ENCODE measurements around the gene INTS4. TPM values are rescaled to one million over a fixed set of nuclear protein-coding genes. Genes with fewer than 3 reads are reported as not detected.
A peak's percentile ranks its signal among the peaks of the same experiment; 100 is the strongest.
"Not testable (repeated sequence)": the region's sequence is repeated elsewhere in the genome, so short reads cannot be mapped to it uniquely, and the experiment has no call there.

Gene INTS4
- total RNA-seq, 6 experiments from 2014 or later, result 8.3 to 19.0 (median 14.7) TPM

DNA sequence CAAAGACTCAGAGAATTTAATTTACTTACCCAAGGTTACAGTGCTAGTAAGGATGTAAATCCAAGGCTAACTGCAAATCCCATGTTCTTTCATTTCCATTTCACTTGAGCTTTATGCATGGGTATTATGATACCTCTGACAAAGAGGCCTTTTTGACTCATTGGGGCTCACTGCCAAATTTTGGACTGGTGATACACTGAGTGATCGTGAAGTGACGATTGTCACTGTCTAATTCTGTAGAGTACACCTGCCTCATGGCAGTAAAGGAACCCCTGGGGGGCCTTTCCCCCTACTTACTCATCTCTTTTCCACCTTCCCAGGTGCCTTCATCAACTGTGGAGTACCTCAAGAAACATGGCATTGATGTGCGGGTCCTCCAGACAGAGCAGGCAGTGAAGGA is 122.6 kb downstream of the INTS4 start:
- ATAC-seq, result no peak
- Histone ChIP-seq H3K9me3 (no peaks in the 10 kb centered on the region), H3K27ac (no peak overlapping the region), H3K36me3 (peaks cover 0 to 26% (median 5%) of the 10 kb centered on the region in 4 donors), H3K27me3 (no peaks in the 10 kb centered on the region), H3K4me3 (no peak overlapping the region), H3K4me1 (no peaks in the 10 kb centered on the region)
- DNase-seq, result no peak
- 86% methylated on average over 2 of the region's 3 CpGs for WGBS (ENCODE audit: insufficient coverage, low coverage, low lambda C conversion rate, missing lambda C conversion rate)
- TF ChIP-seq, protein P1, sequence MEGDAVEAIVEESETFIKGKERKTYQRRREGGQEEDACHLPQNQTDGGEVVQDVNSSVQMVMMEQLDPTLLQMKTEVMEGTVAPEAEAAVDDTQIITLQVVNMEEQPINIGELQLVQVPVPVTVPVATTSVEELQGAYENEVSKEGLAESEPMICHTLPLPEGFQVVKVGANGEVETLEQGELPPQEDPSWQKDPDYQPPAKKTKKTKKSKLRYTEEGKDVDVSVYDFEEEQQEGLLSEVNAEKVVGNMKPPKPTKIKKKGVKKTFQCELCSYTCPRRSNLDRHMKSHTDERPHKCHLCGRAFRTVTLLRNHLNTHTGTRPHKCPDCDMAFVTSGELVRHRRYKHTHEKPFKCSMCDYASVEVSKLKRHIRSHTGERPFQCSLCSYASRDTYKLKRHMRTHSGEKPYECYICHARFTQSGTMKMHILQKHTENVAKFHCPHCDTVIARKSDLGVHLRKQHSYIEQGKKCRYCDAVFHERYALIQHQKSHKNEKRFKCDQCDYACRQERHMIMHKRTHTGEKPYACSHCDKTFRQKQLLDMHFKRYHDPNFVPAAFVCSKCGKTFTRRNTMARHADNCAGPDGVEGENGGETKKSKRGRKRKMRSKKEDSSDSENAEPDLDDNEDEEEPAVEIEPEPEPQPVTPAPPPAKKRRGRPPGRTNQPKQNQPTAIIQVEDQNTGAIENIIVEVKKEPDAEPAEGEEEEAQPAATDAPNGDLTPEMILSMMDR (IDR thresholded peaks at IDR 0.05), result no peak
- no peak for TF ChIP-seq POLR2A (IDR thresholded peaks at IDR 0.05)
- intact Hi-C loops (cut with DNase I), result no loop called here

DNA sequence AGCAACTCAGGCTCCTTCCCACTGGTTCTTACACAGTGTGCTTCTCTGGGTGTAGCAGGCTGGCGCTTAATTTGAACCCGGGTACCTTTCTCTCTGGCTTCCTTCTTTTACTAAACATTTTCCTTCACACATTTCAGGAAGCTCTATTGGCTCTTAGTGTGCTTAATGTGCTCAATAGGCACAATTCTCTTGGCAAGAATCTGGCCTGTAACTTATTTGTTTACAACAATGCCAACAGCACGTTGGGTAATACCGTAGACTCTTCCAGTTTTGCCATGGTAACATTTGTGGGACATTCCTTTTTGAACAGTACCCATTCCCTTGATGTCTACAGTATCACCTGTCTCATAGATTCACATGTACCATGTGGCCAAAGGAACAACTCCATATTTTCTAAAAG is 125.7 kb downstream of the INTS4 start:
- Histone ChIP-seq H3K27ac (no peak overlapping the region), H3K27me3 (no peaks in the 10 kb centered on the region), H3K36me3 (peaks cover 0 to 12% (median 2%) of the 10 kb centered on the region in 4 donors), H3K4me3 (no peak overlapping the region), H3K9me3 (no peaks in the 10 kb centered on the region), H3K4me1 (no peaks in the 10 kb centered on the region)
- ATAC-seq (peak; percentile 21 to 59 (median 45)), DNase-seq (no peak)
- intact Hi-C loops (cut with DNase I), result no loop called here
- WGBS (ENCODE audit: insufficient coverage, low coverage, low lambda C conversion rate, missing lambda C conversion rate), result 59% methylated on average over 4 of the region's 4 CpGs
- TF ChIP-seq, protein P1 (IDR thresholded peaks at IDR 0.05), result no peak

DNA sequence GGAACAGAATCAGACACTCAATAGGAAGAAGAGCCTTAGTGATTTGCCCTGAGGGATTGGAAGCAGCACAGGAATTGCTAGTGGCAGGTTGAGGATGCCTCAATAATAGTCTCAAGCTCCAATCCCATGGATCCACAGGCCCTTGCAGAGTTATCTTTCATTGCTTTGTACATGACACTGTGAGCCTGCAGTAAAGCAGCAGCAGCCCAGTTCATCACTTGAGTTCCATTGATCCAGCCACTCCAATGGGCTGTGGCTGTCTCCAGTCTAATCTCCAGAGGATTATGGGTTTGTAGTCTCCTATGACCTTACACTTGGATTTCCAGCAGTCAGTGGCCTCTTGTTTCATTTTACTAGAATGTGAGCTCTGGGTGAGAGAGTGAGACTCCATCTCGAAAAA is 128.1 kb downstream of the INTS4 start:
- TF ChIP-seq, protein P1 (IDR thresholded peaks at IDR 0.05), result no peak
- TF ChIP-seq POLR2A (IDR thresholded peaks at IDR 0.05), result no peak
- ATAC-seq, result no peak

DNA sequence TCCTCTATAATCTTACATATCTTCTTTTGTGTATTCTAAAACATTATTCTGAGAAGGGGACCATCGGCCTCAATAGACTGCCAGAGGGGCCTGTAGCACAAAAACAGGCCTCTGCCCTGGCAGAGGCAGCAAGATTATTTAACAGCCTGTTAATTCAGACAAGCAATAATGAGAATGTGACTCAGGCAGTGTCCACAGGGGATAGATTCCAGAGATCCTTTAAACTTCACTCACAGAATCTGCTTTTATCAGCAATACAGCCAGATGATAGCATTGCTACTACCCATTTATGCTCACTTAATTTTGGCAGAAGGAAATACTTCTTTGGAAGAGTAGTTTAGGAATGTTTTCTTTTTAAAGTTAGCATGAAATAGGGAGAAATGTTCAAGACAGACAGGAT is 128.7 kb downstream of the INTS4 start:
- Histone ChIP-seq H3K4me1 (no peaks in the 10 kb centered on the region), H3K27ac (no peak overlapping the region), H3K4me3 (no peak overlapping the region), H3K36me3 (peaks cover 0 to 5% (median 0%) of the 10 kb centered on the region in 4 donors), H3K27me3 (no peaks in the 10 kb centered on the region), H3K9me3 (no peaks in the 10 kb centered on the region)
- no peak for DNase-seq
- WGBS (ENCODE audit: insufficient coverage, low coverage, low lambda C conversion rate, missing lambda C conversion rate), result 61% methylated on average over 1 of the region's 1 CpG
- intact Hi-C loops (cut with DNase I), result no loop called here
- TF ChIP-seq, protein P1 (IDR thresholded peaks at IDR 0.05), result no peak
- TF ChIP-seq POLR2A (IDR thresholded peaks at IDR 0.05), result no peak
- no peak for ATAC-seq

More for the DNA sequence above, 128.1 kb downstream of the INTS4 start:
- H3K36me3 ChIP-seq, result peaks cover 0 to 5% (median 0%) of the 10 kb centered on the region in 4 donors
- intact Hi-C loops (cut with DNase I), result no loop called here
- no peak for DNase-seq
- no peaks in the 10 kb centered on the region for H3K4me1 ChIP-seq
- H3K27ac ChIP-seq, result no peak overlapping the region
- no peaks in the 10 kb centered on the region for H3K27me3 ChIP-seq
- H3K4me3 ChIP-seq, result no peak overlapping the region
- no peaks in the 10 kb centered on the region for H3K9me3 ChIP-seq
- 100% methylated on average over 1 of the region's 1 CpG for whole genome bisulfite sequencing (ENCODE audit: insufficient coverage, low coverage, low lambda C conversion rate, missing lambda C conversion rate)

DNA sequence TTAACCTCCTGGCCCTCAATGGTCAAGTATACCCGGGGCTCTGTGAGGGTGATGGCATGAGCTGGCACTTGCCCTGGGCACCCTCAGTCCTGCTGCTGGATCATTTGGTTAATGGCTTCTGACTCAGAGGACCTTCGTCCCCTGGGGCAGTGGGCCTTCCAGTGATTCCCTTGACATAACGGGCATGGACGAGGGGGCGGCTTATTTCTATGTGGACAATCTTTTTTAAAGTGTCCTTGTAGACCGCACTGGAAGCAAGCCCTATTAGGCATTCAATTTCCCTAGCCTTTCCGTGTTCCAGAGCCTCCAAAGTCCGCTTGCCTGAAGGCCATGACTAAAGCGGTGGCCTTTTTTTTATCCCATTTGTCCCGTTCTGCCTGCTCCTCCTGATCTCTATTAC is 133.0 kb downstream of the INTS4 start:
- intact Hi-C loops (cut with DNase I); ATAC-seq; H3K9me3 ChIP-seq; H3K27ac ChIP-seq; H3K4me1 ChIP-seq; H3K36me3 ChIP-seq; H3K4me3 ChIP-seq; DNase-seq; H3K27me3 ChIP-seq: not testable (repeated sequence)
- 85% methylated on average over 7 of the region's 10 CpGs for WGBS (ENCODE audit: insufficient coverage, low coverage, low lambda C conversion rate, missing lambda C conversion rate)

DNA sequence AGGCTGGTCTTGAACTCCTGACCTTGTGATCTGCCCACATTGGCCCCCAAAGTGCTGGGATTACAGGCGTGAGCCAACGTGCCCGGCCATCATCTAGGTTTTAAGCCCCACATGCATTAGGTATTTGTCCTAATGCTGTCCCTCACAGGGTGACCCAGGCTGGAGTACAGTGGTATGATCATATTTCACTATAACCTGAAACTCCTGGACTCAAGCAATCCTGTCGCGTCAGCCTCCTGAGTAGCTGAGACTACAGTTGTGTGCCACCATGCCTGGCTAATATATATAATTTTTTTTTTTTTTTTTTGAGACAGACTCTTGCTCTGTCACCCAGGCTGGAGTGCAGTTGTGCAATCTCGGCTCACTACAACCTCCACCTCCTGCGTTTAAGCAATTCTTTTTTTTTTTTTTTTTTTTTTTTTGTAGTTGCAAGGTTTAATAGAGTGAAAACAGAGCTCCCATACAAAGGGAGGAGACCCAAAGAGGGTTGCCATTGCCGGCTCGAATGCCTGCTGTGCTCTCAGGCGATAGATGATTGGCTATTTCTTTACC is 136.5 kb downstream of the INTS4 start:
- WGBS (ENCODE audit: insufficient coverage, low coverage, low lambda C conversion rate, missing lambda C conversion rate), result 88% methylated on average over 10 of the region's 10 CpGs
- H3K36me3 ChIP-seq, result not testable (repeated sequence)

More for the DNA sequence above, 136.5 kb downstream of the INTS4 start:
- DNase-seq; H3K9me3 ChIP-seq; ATAC-seq; H3K4me1 ChIP-seq; H3K27ac ChIP-seq; H3K4me3 ChIP-seq; intact Hi-C loops (cut with DNase I); H3K27me3 ChIP-seq: not testable (repeated sequence)
